WI38 (cell line): ENCODE data around the gene WNT7B.

Source experiments
- H3K4me3 ChIP-seq: 2 replicates; pipeline ENCODE4 v1.5.1; 2011; ENCODE audit warnings: low read depth, mild to moderate bottlenecking, control low read depth, low read length
- CTCF ChIP-seq: IDR thresholded peaks from 2 replicates; pipeline ENCODE4 v1.5.1; 2012; ENCODE audit warnings: low read depth, mild to moderate bottlenecking, control low read depth, low read length

The WNT7B gene

GRCh38 chr22:45889093-45889538 lies 87.8 kb downstream of the WNT7B start:
- no peak for TF ChIP-seq CTCF
- no peak overlapping the region for H3K4me3 ChIP-seq

- H3K4me3 ChIP-seq, result no peak overlapping the region
- TF ChIP-seq CTCF, result no peak
These were observed 88.5 kb downstream of the WNT7B start for GRCh38 chr22:45888221-45889092.

GRCh38 chr22:45887202-45888131 lies 89.5 kb downstream of the WNT7B start:
- no peak overlapping the region for H3K4me3 ChIP-seq
- no peak for TF ChIP-seq CTCF

GRCh38 chr22:45886540-45886939 lies 90.4 kb downstream of the WNT7B start:
- TF ChIP-seq CTCF, result no peak
- H3K4me3 ChIP-seq, result no peak overlapping the region

- TF ChIP-seq CTCF, result no peak
- no peak overlapping the region for H3K4me3 ChIP-seq
These were observed 91.0 kb downstream of the WNT7B start for GRCh38 chr22:45885941-45886395.

- H3K4me3 ChIP-seq, result no peak overlapping the region
- TF ChIP-seq CTCF, result no peak
These were observed 91.7 kb downstream of the WNT7B start for GRCh38 chr22:45885171-45885840.
